ENCODE measurements around the gene EHMT1. TPM values are rescaled to one million over a fixed set of nuclear protein-coding genes. Genes with fewer than 3 reads are reported as not detected.

Gene EHMT1
- total RNA-seq, 1 donor from 2014 or later = 59.9 TPM

GRCh38 chr9:137825324-137825989 is 206.7 kb downstream of the EHMT1 start:
- Histone ChIP-seq H3K36me3 (ENCODE audit: control insufficient read depth, insufficient read depth, low read length) (no peaks in the 10 kb centered on the region), H3K4me3 (ENCODE audit: low read depth, low read length) (no peak overlapping the region), H3K27me3 (ENCODE audit: control insufficient read depth, insufficient read depth, low read length) (no peaks in the 10 kb centered on the region)
- DNase-seq (ENCODE audit: low read depth) = no peak
- no peak for TF ChIP-seq CTCF (IDR thresholded peaks at IDR 0.05; ENCODE audit: insufficient read depth, low read length, poor library complexity, severe bottlenecking)

- no peaks in the 10 kb centered on the region for H3K36me3 ChIP-seq (ENCODE audit: control insufficient read depth, insufficient read depth, low read length)
Observed at GRCh38 chr9:137827908-137828526, 209.2 kb downstream of the EHMT1 start.

GRCh38 chr9:137828527-137829259 is 209.9 kb downstream of the EHMT1 start:
- Histone ChIP-seq H3K36me3 (ENCODE audit: control insufficient read depth, insufficient read depth, low read length) (no peaks in the 10 kb centered on the region), H3K27me3 (ENCODE audit: control insufficient read depth, insufficient read depth, low read length) (no peaks in the 10 kb centered on the region), H3K4me3 (ENCODE audit: low read depth, low read length) (no peak overlapping the region)
- TF ChIP-seq CTCF (IDR thresholded peaks at IDR 0.05; ENCODE audit: insufficient read depth, low read length, poor library complexity, severe bottlenecking) = no peak
- no peak for DNase-seq (ENCODE audit: low read depth)

More at GRCh38 chr9:137827908-137828526, 209.2 kb downstream of the EHMT1 start:
- Histone ChIP-seq H3K4me3 (ENCODE audit: low read depth, low read length) (no peak overlapping the region), H3K27me3 (ENCODE audit: control insufficient read depth, insufficient read depth, low read length) (no peaks in the 10 kb centered on the region)
- DNase-seq (ENCODE audit: low read depth) = no peak
- TF ChIP-seq CTCF (IDR thresholded peaks at IDR 0.05; ENCODE audit: insufficient read depth, low read length, poor library complexity, severe bottlenecking) = no peak

- Histone ChIP-seq H3K27me3 (ENCODE audit: control insufficient read depth, insufficient read depth, low read length) (no peaks in the 10 kb centered on the region), H3K4me3 (ENCODE audit: low read depth, low read length) (no peak overlapping the region), H3K36me3 (ENCODE audit: control insufficient read depth, insufficient read depth, low read length) (no peaks in the 10 kb centered on the region)
- DNase-seq (ENCODE audit: low read depth) = no peak
- no peak for TF ChIP-seq CTCF (IDR thresholded peaks at IDR 0.05; ENCODE audit: insufficient read depth, low read length, poor library complexity, severe bottlenecking)
Observed at GRCh38 chr9:137829260-137829996, 210.6 kb downstream of the EHMT1 start.

GRCh38 chr9:137832191-137832700 is 213.4 kb downstream of the EHMT1 start:
- TF ChIP-seq CTCF (IDR thresholded peaks at IDR 0.05; ENCODE audit: insufficient read depth, low read length, poor library complexity, severe bottlenecking) = no peak
- Histone ChIP-seq H3K27me3 (ENCODE audit: control insufficient read depth, insufficient read depth, low read length) (no peaks in the 10 kb centered on the region), H3K36me3 (ENCODE audit: control insufficient read depth, insufficient read depth, low read length) (no peaks in the 10 kb centered on the region), H3K4me3 (ENCODE audit: low read depth, low read length) (no peak overlapping the region)
- no peak for DNase-seq (ENCODE audit: low read depth)

All from kidney epithelial cell (primary cell).